Measurements from ENCODE around the gene CTU2.

Gene CTU2

DNA sequence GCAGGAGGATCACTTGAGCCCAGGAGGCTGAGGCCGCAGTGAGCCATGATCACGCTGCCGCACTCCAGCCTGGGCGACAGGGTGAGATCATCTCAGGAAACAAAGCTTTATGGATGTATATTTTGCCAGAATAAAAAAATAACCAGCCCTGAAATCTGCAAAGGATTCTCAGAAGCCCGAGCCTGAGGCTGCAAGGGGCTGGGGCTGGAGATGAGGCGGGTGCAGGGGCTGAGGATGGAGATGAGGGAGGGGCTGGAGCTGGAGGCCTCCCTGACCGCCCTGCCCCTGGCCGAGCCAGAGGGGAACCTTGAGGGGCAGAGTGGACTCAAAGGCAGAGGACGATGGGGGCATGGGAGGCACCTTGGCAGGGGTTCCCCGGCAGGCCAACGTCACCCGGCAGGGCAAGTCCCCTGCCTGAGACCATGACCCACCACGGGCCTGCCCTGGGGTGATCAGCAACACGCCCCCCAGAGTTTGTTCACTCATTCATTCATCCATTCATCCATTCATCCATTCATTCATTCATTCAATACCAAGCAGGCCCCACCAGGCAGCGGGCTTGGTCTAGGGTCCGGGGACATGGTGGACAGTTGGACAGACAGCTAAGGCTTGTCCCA is 46.2 kb downstream of the CTU2 start:
- Histone ChIP-seq H3K9me3 (ENCODE audit: control insufficient read depth, low read length) (no peaks in the 10 kb centered on the region), H3K4me3 (ENCODE audit: low read length) (no peak overlapping the region), H3K4me1 (ENCODE audit: control insufficient read depth, insufficient read depth, low read length) (peaks cover 12% of the 10 kb centered on the region), H3K9ac (ENCODE audit: low read length) (no peak overlapping the region), H3K27me3 (ENCODE audit: control insufficient read depth, insufficient read depth, low read length) (no peaks in the 10 kb centered on the region), H3K36me3 (ENCODE audit: control insufficient read depth, insufficient read depth, low read length) (no peaks in the 10 kb centered on the region)

GRCh38 chr16:88753191-88753590 is 46.9 kb downstream of the CTU2 start:
- no peaks in the 10 kb centered on the region for H3K27me3 ChIP-seq (ENCODE audit: control insufficient read depth, insufficient read depth, low read length)
- H3K9ac ChIP-seq (ENCODE audit: low read length): no peak overlapping the region
- peaks cover 12% of the 10 kb centered on the region for H3K4me1 ChIP-seq (ENCODE audit: control insufficient read depth, insufficient read depth, low read length)
- H3K9me3 ChIP-seq (ENCODE audit: control insufficient read depth, low read length): no peaks in the 10 kb centered on the region
- no peak overlapping the region for H3K4me3 ChIP-seq (ENCODE audit: low read length)
- no peaks in the 10 kb centered on the region for H3K36me3 ChIP-seq (ENCODE audit: control insufficient read depth, insufficient read depth, low read length)

GRCh38 chr16:88753602-88754001 is 47.3 kb downstream of the CTU2 start:
- Histone ChIP-seq H3K27me3 (ENCODE audit: control insufficient read depth, insufficient read depth, low read length) (no peaks in the 10 kb centered on the region), H3K4me1 (ENCODE audit: control insufficient read depth, insufficient read depth, low read length) (peaks cover 12% of the 10 kb centered on the region), H3K9me3 (ENCODE audit: control insufficient read depth, low read length) (no peaks in the 10 kb centered on the region), H3K4me3 (ENCODE audit: low read length) (no peak overlapping the region), H3K36me3 (ENCODE audit: control insufficient read depth, insufficient read depth, low read length) (no peaks in the 10 kb centered on the region), H3K9ac (ENCODE audit: low read length) (no peak overlapping the region)

DNA sequence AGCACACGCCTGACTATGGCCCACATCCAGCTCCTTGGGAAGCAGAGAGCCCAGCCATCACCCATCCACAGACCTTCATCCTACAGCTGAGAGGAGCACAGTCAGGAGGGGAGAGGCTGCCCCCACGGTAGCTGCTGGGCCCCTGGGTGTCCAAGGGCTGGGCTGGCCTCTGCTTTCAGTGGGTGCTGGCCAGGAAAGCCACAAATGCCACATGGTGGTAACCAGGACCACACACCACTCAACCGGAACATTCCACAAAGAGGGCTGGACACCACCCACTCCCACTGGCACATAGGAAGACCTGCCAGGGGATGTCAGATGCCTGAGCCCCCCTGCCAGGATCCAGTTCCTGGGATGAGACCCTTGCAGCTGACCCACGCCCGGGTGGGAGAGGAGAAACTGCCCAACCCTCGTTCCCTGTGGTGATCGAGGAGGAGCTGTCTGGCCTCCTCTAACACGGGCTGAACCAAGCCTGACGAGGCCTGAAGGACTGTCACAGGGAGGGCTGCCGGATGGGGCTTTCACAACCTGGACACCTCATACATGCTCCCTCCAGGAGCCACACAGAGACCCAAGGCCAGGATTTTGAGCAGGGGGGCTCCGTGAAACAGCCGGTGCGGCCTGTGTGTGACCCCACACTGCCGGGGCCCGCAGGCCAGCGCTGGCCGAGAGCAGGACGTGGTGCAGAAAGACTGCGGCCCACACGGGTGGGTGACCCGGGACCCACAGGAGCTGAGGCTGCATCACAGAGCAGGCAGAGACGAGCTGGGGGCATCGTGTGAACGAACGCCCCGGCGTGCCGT is 48.0 kb downstream of the CTU2 start:
- H3K27me3 ChIP-seq (ENCODE audit: control insufficient read depth, insufficient read depth, low read length): no peaks in the 10 kb centered on the region
- peaks cover 12% of the 10 kb centered on the region for H3K4me1 ChIP-seq (ENCODE audit: control insufficient read depth, insufficient read depth, low read length)
- H3K36me3 ChIP-seq (ENCODE audit: control insufficient read depth, insufficient read depth, low read length): no peaks in the 10 kb centered on the region
- no peak overlapping the region for H3K4me3 ChIP-seq (ENCODE audit: low read length)
- no peak overlapping the region for H3K9ac ChIP-seq (ENCODE audit: low read length)
- no peaks in the 10 kb centered on the region for H3K9me3 ChIP-seq (ENCODE audit: control insufficient read depth, low read length)

GRCh38 chr16:88754912-88755744 is 48.8 kb downstream of the CTU2 start:
- H3K27me3 ChIP-seq (ENCODE audit: control insufficient read depth, insufficient read depth, low read length): no peaks in the 10 kb centered on the region
- H3K9me3 ChIP-seq (ENCODE audit: control insufficient read depth, low read length): no peaks in the 10 kb centered on the region
- H3K4me3 ChIP-seq (ENCODE audit: low read length): no peak overlapping the region
- H3K36me3 ChIP-seq (ENCODE audit: control insufficient read depth, insufficient read depth, low read length): no peaks in the 10 kb centered on the region
- no peak overlapping the region for H3K9ac ChIP-seq (ENCODE audit: low read length)
- peaks cover 20% of the 10 kb centered on the region for H3K4me1 ChIP-seq (ENCODE audit: control insufficient read depth, insufficient read depth, low read length)

DNA sequence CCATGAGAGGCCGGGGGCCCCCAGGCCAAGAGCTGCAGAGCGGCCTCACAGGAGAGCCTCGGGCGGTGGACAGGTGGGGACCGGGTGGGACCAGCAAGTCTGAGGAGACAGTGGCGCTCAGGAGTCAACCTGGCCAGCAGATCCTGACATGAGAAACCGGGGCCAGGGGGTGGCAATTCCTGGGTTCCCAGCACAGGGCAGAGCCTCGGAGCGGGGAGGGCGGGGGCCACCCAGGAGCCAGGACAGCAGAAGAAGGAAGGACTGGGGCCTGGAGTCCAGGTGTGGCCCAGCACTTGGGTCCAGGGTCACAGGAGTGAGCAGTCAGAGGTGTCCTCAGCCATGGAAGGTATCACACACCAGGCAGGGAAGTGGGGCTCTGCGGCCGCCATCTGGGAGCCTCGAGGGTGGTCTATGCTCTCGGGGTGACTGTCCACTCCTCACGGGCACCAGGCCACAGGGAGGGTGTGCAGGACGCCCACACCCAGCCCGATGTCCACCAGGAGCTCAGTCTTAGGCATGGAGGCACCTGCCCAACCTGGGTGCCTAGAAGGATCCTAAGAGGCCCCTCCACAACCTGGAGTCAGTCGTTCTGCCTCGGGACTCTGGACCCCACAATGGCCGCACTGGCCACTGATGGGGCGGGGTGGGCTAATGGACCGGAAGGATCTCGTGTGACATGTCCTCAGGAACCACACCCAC is 49.6 kb downstream of the CTU2 start:
- H3K9me3 ChIP-seq (ENCODE audit: control insufficient read depth, low read length): no peaks in the 10 kb centered on the region
- H3K9ac ChIP-seq (ENCODE audit: low read length): no peak overlapping the region
- no peak overlapping the region for H3K4me3 ChIP-seq (ENCODE audit: low read length)
- H3K4me1 ChIP-seq (ENCODE audit: control insufficient read depth, insufficient read depth, low read length): peaks cover 26% of the 10 kb centered on the region
- H3K36me3 ChIP-seq (ENCODE audit: control insufficient read depth, insufficient read depth, low read length): no peaks in the 10 kb centered on the region
- no peaks in the 10 kb centered on the region for H3K27me3 ChIP-seq (ENCODE audit: control insufficient read depth, insufficient read depth, low read length)

- no peak overlapping the region for H3K9ac ChIP-seq (ENCODE audit: low read length)
- no peaks in the 10 kb centered on the region for H3K9me3 ChIP-seq (ENCODE audit: control insufficient read depth, low read length)
- H3K4me1 ChIP-seq (ENCODE audit: control insufficient read depth, insufficient read depth, low read length): peaks cover 28% of the 10 kb centered on the region
- H3K4me3 ChIP-seq (ENCODE audit: low read length): no peak overlapping the region
- no peaks in the 10 kb centered on the region for H3K27me3 ChIP-seq (ENCODE audit: control insufficient read depth, insufficient read depth, low read length)
- no peaks in the 10 kb centered on the region for H3K36me3 ChIP-seq (ENCODE audit: control insufficient read depth, insufficient read depth, low read length)
Observed at GRCh38 chr16:88758227-88758943, 52.1 kb downstream of the CTU2 start.

DNA sequence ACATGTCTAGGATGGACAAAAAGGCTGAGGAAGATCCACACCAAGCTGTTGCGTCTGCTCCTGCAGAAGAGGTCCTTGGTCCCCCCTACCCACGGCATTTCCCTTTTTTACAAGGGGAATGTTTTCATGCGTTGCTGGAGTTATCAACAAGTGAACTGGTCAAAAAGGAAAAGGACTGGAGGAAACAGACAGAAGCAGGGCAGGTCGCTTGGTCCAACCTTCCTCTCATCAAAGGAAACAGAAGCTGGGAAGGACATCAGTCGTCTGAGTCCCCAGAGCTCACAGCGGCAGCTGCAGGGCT is 52.6 kb downstream of the CTU2 start:
- Histone ChIP-seq H3K4me1 (ENCODE audit: control insufficient read depth, insufficient read depth, low read length) (peaks cover 34% of the 10 kb centered on the region), H3K9ac (ENCODE audit: low read length) (no peak overlapping the region), H3K27me3 (ENCODE audit: control insufficient read depth, insufficient read depth, low read length) (no peaks in the 10 kb centered on the region), H3K4me3 (ENCODE audit: low read length) (no peak overlapping the region), H3K36me3 (ENCODE audit: control insufficient read depth, insufficient read depth, low read length) (no peaks in the 10 kb centered on the region), H3K9me3 (ENCODE audit: control insufficient read depth, low read length) (no peaks in the 10 kb centered on the region)

DNA sequence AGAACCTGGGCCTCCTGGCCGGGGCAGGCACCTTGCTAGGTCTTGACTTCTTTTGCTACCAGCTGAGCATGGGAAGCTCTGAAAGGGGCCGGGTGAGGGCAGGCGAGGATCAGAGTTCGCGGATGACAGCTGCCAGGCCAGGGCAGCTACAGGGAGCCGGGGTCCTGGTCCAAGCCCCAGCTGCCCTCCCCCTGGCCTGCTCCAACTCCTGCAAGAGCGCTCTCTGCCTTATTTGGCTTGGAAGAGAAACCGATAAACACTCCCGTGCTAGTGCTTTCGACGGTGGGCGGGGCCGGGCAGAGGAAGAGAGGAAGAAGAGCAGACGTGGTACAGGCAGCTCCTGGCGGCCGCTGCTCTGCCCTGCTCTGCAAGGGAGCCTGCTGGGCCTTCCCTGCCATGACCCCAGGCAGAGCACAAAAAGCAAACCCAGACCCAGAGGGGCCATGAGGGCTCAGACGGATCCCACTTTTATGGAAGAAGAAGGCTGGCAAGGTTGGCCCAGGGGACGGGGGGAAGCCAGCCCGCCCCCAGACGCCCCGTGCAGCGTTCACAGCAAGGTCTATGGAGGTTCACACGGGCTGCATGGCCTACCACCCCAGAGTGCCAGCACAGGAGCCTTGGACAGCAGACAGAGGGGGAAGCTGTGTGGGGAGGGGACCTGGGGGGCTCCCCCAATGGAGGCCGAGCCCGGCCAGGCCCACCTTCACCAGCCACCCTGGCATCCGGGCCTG is 53.1 kb downstream of the CTU2 start:
- Histone ChIP-seq H3K36me3 (ENCODE audit: control insufficient read depth, insufficient read depth, low read length) (no peaks in the 10 kb centered on the region), H3K27me3 (ENCODE audit: control insufficient read depth, insufficient read depth, low read length) (no peaks in the 10 kb centered on the region), H3K9me3 (ENCODE audit: control insufficient read depth, low read length) (no peaks in the 10 kb centered on the region), H3K4me3 (ENCODE audit: low read length) (no peak overlapping the region), H3K4me1 (ENCODE audit: control insufficient read depth, insufficient read depth, low read length) (peaks cover 35% of the 10 kb centered on the region), H3K9ac (ENCODE audit: low read length) (no peak overlapping the region)

DNA sequence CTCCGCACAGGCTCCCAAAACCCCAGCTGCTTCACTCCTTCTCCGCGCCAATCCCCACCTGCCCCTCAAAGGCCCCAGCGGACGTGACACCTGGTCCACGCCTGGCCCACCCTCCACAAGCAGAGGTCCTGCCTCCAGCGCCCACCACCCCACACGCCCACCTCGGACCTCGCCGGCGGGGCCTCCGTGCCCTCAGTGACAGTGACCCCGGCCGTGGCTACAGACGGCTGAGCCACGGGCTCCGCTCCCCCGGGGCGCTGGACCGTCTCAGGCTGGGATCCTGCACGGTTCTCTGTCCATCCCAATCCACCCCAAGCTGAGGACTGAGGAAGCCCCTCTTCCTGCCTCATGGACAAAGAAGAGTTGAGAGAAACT is 53.7 kb downstream of the CTU2 start:
- Histone ChIP-seq H3K27me3 (ENCODE audit: control insufficient read depth, insufficient read depth, low read length) (no peaks in the 10 kb centered on the region), H3K4me1 (ENCODE audit: control insufficient read depth, insufficient read depth, low read length) (peaks cover 31% of the 10 kb centered on the region), H3K36me3 (ENCODE audit: control insufficient read depth, insufficient read depth, low read length) (no peaks in the 10 kb centered on the region), H3K9ac (ENCODE audit: low read length) (no peak overlapping the region), H3K9me3 (ENCODE audit: control insufficient read depth, low read length) (no peaks in the 10 kb centered on the region), H3K4me3 (ENCODE audit: low read length) (no peak overlapping the region)

All from mucosa of stomach (tissue), 1 donor.